ENCODE measurements around the gene CYP17A1.

Gene CYP17A1

GRCh38 chr10:102783568-102783967 is 53.6 kb downstream of the CYP17A1 start:
- H3K9me3 ChIP-seq: no peaks in the 10 kb centered on the region
- no peaks in the 10 kb centered on the region for H3K36me3 ChIP-seq
- H3K27me3 ChIP-seq: no peaks in the 10 kb centered on the region
- no peak overlapping the region for H3K4me3 ChIP-seq (ENCODE audit: low read depth, low read length)
- no peaks in the 10 kb centered on the region for H3K4me1 ChIP-seq
- DNase-seq: no peak
- TF ChIP-seq CTCF (IDR thresholded peaks at IDR 0.05; ENCODE audit: low read depth, low read length): no peak

GRCh38 chr10:102782673-102783551 is 54.3 kb downstream of the CYP17A1 start:
- no peak for DNase-seq
- TF ChIP-seq CTCF (IDR thresholded peaks at IDR 0.05; ENCODE audit: low read depth, low read length): no peak
- Histone ChIP-seq H3K4me1 (no peaks in the 10 kb centered on the region), H3K9me3 (no peaks in the 10 kb centered on the region), H3K27me3 (no peaks in the 10 kb centered on the region), H3K4me3 (ENCODE audit: low read depth, low read length) (no peak overlapping the region), H3K36me3 (no peaks in the 10 kb centered on the region)

- Histone ChIP-seq H3K9me3 (no peaks in the 10 kb centered on the region), H3K36me3 (no peaks in the 10 kb centered on the region), H3K4me1 (no peaks in the 10 kb centered on the region), H3K4me3 (ENCODE audit: low read depth, low read length) (no peak overlapping the region), H3K27me3 (no peaks in the 10 kb centered on the region)
- TF ChIP-seq CTCF (IDR thresholded peaks at IDR 0.05; ENCODE audit: low read depth, low read length): no peak
- DNase-seq: no peak
These were observed 55.2 kb downstream of the CYP17A1 start for GRCh38 chr10:102781921-102782557.

- DNase-seq: no peak
- Histone ChIP-seq H3K4me1 (no peaks in the 10 kb centered on the region), H3K27me3 (no peaks in the 10 kb centered on the region), H3K9me3 (no peaks in the 10 kb centered on the region), H3K4me3 (ENCODE audit: low read depth, low read length) (no peak overlapping the region), H3K36me3 (no peaks in the 10 kb centered on the region)
- TF ChIP-seq CTCF (IDR thresholded peaks at IDR 0.05; ENCODE audit: low read depth, low read length): no peak
These were observed 55.9 kb downstream of the CYP17A1 start for GRCh38 chr10:102781090-102781920.
